HFF-Myc (cell line): ENCODE measurements around the gene CACNA2D3.

ENCODE experiments used
- DNase-seq: peaks from one replicate; pipeline ENCODE4 v3.0.0-alpha.2; 2011; ENCODE audit warnings: low read depth; ENCODE audit errors: extremely low read depth
- H3K4me3 ChIP-seq: replicated peaks from 2 replicates; pipeline ENCODE4 v1.5.1; 2011; ENCODE audit warnings: low read depth, mild to moderate bottlenecking, control low read depth, low read length
- TF ChIP-seq, protein P1 (sequence below): IDR thresholded peaks from 2 replicates; pipeline ENCODE4 v1.5.1; 2012; ENCODE audit warnings: mild to moderate bottlenecking, low read depth, low read length, control low read depth; ENCODE audit errors: missing control alignments

The CACNA2D3 gene

DNA sequence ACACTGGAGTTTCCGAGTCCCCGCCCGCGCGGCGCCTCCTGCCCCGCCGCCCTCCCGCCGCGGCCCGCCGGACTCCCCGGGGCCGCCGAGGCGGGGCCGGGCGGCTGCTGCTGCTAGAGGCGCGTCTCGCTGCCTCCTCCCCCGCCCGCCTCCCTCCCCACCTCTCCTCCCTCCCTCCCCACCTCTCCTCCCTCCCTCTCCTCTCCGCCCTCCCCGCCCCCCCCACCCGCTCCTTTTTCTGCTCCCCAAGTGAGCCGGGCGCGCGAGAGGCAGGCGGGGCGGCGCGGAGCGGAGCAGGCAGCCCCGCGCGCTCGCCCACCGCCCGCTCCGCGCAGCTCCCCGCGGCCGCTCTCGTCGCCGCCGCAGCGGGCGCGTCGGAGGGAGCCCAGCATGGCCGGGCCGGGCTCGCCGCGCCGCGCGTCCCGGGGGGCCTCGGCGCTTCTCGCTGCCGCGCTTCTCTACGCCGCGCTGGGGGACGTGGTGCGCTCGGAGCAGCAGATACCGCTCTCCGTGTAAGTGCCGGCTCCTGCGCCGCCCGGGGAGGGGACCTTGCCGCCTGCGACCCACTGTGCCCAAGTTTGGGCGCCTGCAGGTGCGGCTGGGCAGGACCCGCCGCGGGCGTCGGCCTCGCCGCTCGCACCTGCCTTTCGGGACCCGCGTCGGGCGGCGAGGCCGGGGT lies at the start of gene CACNA2D3:
TSS of gene CACNA2D3 (plus strand) at position 229 of the 679 bp plus-strand sequence.
- TF ChIP-seq, protein P1, sequence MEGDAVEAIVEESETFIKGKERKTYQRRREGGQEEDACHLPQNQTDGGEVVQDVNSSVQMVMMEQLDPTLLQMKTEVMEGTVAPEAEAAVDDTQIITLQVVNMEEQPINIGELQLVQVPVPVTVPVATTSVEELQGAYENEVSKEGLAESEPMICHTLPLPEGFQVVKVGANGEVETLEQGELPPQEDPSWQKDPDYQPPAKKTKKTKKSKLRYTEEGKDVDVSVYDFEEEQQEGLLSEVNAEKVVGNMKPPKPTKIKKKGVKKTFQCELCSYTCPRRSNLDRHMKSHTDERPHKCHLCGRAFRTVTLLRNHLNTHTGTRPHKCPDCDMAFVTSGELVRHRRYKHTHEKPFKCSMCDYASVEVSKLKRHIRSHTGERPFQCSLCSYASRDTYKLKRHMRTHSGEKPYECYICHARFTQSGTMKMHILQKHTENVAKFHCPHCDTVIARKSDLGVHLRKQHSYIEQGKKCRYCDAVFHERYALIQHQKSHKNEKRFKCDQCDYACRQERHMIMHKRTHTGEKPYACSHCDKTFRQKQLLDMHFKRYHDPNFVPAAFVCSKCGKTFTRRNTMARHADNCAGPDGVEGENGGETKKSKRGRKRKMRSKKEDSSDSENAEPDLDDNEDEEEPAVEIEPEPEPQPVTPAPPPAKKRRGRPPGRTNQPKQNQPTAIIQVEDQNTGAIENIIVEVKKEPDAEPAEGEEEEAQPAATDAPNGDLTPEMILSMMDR: no peak
- no peak for DNase-seq
- no peak within 1 kb of the TSS for H3K4me3 ChIP-seq

GRCh38 chr3:54073386-54073785 lies 49.0 kb upstream of the CACNA2D3 start:
- no peak overlapping the region for H3K4me3 ChIP-seq
- TF ChIP-seq, protein P1: no peak
- DNase-seq: no peak

DNA sequence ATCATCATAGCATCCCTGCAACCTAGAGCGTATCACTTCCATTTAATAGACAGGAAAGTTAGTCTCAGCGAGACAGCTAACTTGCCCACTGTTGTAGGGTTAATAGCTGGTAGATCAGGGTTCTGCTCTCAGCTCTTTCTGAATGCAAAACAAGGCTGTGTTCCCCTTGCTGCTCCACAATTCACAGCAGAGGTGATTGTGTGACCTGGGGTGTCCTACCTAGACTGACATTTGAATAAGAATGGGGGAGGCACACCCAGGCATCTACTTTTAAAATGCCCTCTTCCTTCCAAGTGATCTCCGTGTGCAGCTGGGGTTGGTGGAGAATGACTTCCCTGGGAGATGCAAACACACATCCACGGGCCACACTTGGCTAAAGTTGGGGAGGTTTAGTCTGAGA lies 43.0 kb upstream of the CACNA2D3 start:
- TF ChIP-seq, protein P1: no peak

GRCh38 chr3:54079730-54080325 lies 42.5 kb upstream of the CACNA2D3 start:
- DNase-seq: no peak
- H3K4me3 ChIP-seq: no peak overlapping the region
- TF ChIP-seq, protein P1: no peak

More for the DNA sequence above, 43.0 kb upstream of the CACNA2D3 start:
- H3K4me3 ChIP-seq: no peak overlapping the region
- no peak for DNase-seq

DNA sequence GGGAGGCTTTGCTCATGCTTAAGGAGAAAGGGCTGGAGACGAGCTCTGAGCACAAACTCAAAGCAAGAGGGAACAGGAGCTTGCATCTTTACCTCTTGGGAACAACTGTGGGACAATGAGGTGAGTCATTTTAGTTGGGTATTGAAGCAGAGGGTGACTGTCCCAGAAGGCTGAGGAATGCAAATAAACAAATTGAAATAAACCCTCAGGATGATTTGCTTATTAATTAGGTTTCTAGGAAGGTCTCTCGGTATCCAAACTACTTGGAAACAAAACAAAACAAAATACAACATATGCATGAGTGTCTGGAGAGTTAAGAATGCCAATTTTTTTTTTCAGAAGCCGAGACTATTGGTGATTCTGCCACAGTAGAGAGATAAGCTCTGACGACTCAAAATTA lies 38.4 kb upstream of the CACNA2D3 start:
- TF ChIP-seq, protein P1: no peak
- H3K4me3 ChIP-seq: no peak overlapping the region
- DNase-seq: no peak

DNA sequence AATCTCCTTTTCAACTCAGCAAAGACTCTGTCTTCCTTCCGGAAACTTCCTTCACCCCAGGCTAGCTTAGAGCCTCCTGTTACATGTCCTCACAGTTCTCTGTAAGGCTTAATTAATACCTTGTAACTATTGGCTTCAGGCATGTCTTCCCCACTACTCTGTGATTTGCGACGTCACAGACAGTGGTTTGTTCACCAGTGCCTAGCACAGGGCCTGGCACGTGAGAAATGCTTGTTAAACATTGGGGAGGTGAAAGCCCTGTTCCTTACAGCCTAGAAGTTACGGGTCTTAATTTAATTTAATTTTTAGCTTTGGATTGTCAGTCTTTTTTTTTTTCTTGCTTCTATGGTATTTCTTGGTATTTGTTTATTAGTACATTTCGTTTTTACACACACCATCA lies 36.4 kb upstream of the CACNA2D3 start:
- TF ChIP-seq, protein P1: no peak
- DNase-seq: no peak
- no peak overlapping the region for H3K4me3 ChIP-seq
